ENCODE measurements around the gene ISLR. TPM values are rescaled to one million over a fixed set of nuclear protein-coding genes. Genes with fewer than 3 reads are reported as not detected.

The ISLR gene
- total RNA-seq, 1 experiment from 2014 or later: 0.11 TPM

GRCh38 chr15:74155766-74156417 is 17.6 kb upstream of the ISLR start:
- H2BK120ac ChIP-seq (ENCODE audit: low read depth, low read length, poor library complexity, severe bottlenecking): no peak overlapping the region
- TF ChIP-seq CTCF (conservative IDR thresholded peaks at IDR 0.05): no peak
- H3K4me1 ChIP-seq (ENCODE audit: insufficient read depth, low read length): peaks cover 2% of the 10 kb centered on the region
- H3K79me1 ChIP-seq (ENCODE audit: insufficient read depth, low read depth, low read length, poor library complexity, severe bottlenecking): no peaks in the 10 kb centered on the region
- no CpG with 5 or more reads among the region's 14 CpGs for WGBS (ENCODE audit: extremely low coverage, insufficient read length, low lambda C conversion rate)
- H4K8ac ChIP-seq (replicated peaks; ENCODE audit: insufficient read length, low read depth, low read length): no peak overlapping the region
- no peaks in the 10 kb centered on the region for H3K79me2 ChIP-seq (ENCODE audit: insufficient read depth, low read length)
- Mint-ChIP-seq H3K36me3 (ENCODE audit: insufficient read depth in 1 of 3, low read depth in 3 of 3) (no peaks in the 10 kb centered on the region), H3K27ac (no peak overlapping the region; a peak in 1 of 7 replicates), H3K4me3 (no peak overlapping the region), H3K4me1 (peaks cover 4% of the 10 kb centered on the region in 2 experiments; a peak in 2 of 4 replicates), H3K9me3 (no peaks in the 10 kb centered on the region), H3K27me3 (ENCODE audit: low read depth) (peaks cover 15% of the 10 kb centered on the region)
- no peak overlapping the region for H2AFZ ChIP-seq (ENCODE audit: low read length)
- no peak overlapping the region for H2AK5ac ChIP-seq (ENCODE audit: insufficient read length, low read length)
- no peak for DNase-seq
- no peak overlapping the region for H3K27ac ChIP-seq (ENCODE audit: insufficient read length, low read depth, low read length)
- H3K9ac ChIP-seq (ENCODE audit: extremely low read depth, insufficient read length, low read length): no peak overlapping the region
- H3K23ac ChIP-seq (ENCODE audit: insufficient read length, low read depth, low read length): no peak overlapping the region
- no peak overlapping the region for H2BK5ac ChIP-seq (ENCODE audit: insufficient read length, low read length)
- no peak overlapping the region for H3K4me2 ChIP-seq (ENCODE audit: insufficient read depth, insufficient read length, low read length)
- H4K91ac ChIP-seq (ENCODE audit: insufficient read length, low read depth, low read length): no peak overlapping the region
- no peak overlapping the region for H2BK12ac ChIP-seq (ENCODE audit: insufficient read length, low read depth, low read length)
- H2BK20ac ChIP-seq (ENCODE audit: low read depth, low read length, poor library complexity, severe bottlenecking): no peak overlapping the region
- H2BK15ac ChIP-seq (ENCODE audit: low read depth, low read length): no peak overlapping the region
- H3K23me2 ChIP-seq (ENCODE audit: insufficient read length, low read depth, low read length, poor library complexity, severe bottlenecking): no peaks in the 10 kb centered on the region
- no peak overlapping the region for H4K5ac ChIP-seq (ENCODE audit: insufficient read length, low read depth, low read length)
- no peak overlapping the region for H3K56ac ChIP-seq (ENCODE audit: insufficient read length, low read depth, low read length)
- H3T11ph ChIP-seq (ENCODE audit: low read length): no peak overlapping the region
- no peak overlapping the region for H3K4ac ChIP-seq (ENCODE audit: low read depth, low read length)
- H3K14ac ChIP-seq (ENCODE audit: insufficient read depth, low read length): no peak overlapping the region
- H3K27me3 ChIP-seq (ENCODE audit: insufficient read depth, low read length): no peaks in the 10 kb centered on the region
- no peaks in the 10 kb centered on the region for H3K9me3 ChIP-seq (ENCODE audit: control insufficient read depth, low read depth, low read length)
- no peaks in the 10 kb centered on the region for H4K20me1 ChIP-seq (ENCODE audit: control insufficient read depth, insufficient read depth, insufficient read length)
- H3K18ac ChIP-seq (ENCODE audit: insufficient read length, low read depth, low read length): no peak overlapping the region

Measured in H9 (cell line).